Globus pallidus (tissue), 1 donor: ENCODE results near the gene CBLC.
"Not testable (repeated sequence)": the region's sequence is repeated elsewhere in the genome, so short reads cannot be mapped to it uniquely, and the experiment has no call there.

Experiments
- DNase-seq: peaks from one replicate; pipeline ENCODE4 v3.0.0-alpha.2; 2015; ENCODE audit warnings: low spot score

Gene CBLC

DNA sequence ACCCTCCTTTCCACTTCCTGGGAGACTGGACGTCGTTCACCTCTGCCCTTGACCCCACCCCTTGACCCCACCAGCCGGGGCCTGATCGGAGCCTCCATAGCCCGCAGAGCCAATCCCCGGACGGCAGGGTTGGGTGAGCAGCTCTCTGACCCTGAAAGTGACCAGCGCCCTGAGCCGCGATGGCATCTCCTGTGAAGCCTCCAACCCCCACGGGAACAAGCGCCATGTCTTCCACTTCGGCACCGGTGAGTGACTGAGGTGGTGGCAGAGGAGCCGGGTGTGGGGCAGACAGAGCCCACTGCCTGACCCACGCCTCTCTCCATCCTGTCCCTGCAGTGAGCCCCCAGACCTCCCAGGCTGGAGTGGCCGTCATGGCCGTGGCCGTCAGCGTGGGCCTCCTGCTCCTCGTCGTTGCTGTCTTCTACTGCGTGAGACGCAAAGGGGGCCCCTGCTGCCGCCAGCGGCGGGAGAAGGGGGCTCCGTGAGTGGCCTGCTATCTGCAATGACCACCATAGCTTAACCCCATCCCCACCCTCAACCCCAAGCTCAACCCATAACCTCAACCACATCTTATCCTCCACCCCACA, 41.6 kb downstream of the CBLC start:
- DNase-seq = no peak

- no peak for DNase-seq
Observed at GRCh38 chr19:44820648-44821609, 43.2 kb downstream of the CBLC start.

DNA sequence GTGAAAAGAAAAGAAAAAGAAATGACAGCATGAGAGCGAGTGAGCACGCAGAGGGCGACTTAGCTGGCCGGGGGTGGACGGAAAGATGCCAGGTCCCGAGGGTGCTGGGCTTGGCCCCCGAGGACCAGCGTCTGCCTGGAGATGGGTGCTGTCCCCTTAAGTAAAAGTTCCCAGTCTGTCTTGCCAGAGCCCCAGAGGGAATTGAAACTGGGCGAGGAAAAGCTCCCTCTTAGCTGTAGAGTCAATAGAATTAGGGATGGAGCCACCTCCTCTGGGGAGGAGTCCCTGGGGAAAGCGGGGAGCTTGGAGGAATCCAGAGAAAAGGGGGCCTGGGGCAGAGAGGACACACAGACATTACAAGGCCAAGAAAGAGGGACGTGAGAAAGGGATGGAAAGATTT, 44.5 kb downstream of the CBLC start:
- no peak for DNase-seq

GRCh38 chr19:44822670-44823372, 45.1 kb downstream of the CBLC start:
- no peak for DNase-seq

DNA sequence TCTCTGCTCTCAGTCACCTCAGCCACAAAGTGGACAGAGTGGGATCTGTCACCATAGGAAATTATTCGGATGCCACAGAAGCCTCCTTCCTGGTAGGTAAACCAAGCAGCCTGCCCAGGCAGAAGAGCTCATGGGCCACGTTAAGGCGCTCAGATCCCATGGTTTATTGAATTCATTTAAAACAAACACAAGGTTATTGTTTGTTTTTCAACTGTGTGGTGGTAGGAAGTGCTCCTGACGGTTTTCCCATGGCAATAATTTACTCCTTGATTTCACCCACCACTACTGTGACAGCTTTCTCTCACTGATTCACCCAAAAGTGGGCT, 45.6 kb downstream of the CBLC start:
- DNase-seq = no peak

DNA sequence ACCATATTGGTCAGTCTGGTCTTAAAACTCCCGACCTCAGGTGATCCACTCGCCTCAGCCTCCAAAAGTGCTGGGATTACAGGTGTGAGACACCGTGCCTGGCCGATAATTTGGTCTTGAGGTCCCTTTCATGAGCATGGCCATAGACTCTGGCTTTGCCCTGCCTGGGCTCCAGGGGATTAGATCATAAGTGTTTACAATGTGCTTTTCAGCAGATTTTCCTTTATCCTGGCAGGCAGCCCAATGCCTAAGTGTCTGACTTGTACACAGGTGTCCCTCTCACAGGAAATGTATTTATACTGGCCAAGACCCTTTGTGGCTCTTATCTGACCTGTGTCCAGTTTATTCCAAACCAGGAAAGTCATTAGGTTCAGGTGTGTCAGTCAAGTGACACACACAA, 47.1 kb downstream of the CBLC start:
- DNase-seq = no peak

DNA sequence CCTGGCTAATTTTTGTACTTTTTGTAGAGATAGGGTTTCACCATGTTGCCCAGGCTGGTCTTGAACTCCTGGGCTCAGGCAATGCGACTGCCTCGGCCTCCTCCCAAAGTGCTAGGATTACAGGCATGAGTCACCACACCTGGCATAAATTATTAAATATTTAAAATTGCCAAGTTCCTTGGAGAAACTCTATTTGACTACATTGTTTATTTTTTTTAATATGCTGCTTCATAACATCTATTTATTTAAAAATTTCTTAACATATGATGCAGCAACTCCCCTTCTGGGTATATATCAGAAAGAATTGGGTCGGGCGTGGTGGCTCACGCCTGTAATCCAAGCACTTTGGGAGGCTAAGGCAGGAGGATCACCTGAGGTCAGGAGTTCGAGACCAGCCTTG, 55.2 kb downstream of the CBLC start:
- not testable (repeated sequence) for DNase-seq

GRCh38 chr19:44834399-44834798, 56.7 kb downstream of the CBLC start:
- DNase-seq = not testable (repeated sequence)

DNA sequence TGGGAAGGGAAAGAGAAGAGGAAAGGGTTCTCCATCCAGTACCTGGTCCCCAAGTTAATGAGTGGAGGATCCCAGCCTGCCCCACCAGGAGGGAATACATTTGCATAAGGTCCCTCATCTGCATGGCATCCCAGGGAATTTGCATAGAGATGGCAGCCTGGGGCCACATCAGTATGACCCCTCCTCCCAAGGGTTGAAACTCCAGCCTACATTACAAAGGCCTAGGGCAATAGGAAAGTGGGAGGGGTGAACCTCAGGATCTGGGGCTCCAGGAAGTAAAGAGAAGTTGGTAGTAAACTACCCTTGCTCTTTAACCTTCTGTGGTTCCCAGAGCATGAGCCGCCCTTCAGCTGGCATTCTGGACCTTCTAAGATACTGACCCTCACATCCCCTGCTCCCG, 61.6 kb downstream of the CBLC start:
- DNase-seq = no peak

- DNase-seq = no peak
Observed at GRCh38 chr19:44840811-44841210, 63.1 kb downstream of the CBLC start.

GRCh38 chr19:44841231-44841630, 63.5 kb downstream of the CBLC start:
- no peak for DNase-seq

GRCh38 chr19:44845286-44845611, 67.6 kb downstream of the CBLC start:
- no peak for DNase-seq

DNA sequence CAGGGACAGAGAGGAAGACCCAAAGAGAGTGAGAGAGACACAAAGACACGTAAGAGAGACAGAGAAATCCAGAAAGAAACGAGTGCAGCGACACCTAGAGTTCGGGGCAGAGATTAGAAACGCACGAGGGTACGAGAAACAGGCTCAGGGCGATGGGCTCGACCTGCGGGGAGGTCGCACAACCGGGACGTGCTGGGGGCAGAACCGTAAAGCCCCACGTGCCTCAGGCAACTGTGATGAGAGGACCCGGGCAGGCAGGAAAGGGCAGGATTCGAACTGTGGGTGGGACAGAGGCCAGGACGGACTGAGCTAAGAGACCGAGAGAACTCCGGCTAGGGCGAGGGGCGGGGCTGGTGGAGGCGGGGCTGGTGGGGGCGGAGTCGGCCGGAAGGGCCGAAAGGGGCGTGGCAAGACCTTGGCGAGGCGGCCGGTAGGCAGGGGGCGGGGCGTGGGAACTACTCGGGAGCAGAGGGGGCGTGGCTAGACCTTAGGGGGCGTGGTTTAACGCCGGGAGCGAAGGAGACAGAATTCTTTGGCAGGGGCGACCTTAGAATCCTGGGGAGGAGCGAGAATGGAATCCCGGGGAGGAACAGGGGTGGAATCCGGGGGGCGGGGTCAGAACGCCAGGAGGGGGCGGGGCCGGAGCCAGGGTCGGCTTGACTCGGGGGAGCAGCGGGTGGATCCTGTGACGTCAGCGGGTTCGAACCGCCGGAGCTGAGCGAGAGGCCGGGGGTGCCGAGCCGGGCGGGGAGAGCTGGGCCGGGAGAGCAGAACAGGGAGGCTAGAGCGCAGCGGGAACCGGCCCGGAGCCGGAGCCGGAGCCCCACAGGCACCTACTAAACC, 68.1 kb downstream of the CBLC start, which contains the start of gene NECTIN2:
Gene NECTIN2 (plus strand): TSS at position 686 of the 843 bp plus-strand sequence. CDS start 229 bp downstream, outside the sequence.
- peak; percentile 76 for DNase-seq

DNA sequence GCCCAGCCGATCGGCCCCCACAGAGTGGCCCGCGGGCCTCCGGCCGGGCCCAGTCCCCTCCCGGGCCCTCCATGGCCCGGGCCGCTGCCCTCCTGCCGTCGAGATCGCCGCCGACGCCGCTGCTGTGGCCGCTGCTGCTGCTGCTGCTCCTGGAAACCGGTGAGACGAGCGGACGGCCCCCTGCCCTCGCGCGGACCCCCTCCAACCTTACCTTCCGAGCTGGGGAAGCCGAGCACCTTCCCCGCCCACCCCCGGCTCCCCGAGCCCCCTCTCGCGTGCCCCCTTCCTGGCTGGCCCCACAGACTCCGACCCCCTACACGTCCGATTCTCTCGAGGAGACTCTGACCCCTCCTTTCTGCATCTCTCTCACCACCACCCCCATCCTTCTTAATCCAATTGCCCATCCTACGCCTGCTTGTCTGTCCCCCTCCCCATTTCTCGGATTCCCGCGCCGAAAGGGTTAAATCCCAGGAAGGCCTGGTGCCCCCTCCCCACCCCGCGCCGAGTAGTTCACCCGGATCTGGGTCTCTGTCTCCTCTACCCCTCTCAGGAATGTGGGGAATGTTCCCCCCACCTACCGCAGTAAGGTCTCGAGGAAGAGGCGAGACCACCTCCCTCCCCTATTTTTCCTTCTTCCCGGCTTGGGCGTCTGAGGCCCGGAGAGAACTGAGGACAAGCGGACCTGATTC, 68.9 kb downstream of the CBLC start:
- DNase-seq = no peak

DNA sequence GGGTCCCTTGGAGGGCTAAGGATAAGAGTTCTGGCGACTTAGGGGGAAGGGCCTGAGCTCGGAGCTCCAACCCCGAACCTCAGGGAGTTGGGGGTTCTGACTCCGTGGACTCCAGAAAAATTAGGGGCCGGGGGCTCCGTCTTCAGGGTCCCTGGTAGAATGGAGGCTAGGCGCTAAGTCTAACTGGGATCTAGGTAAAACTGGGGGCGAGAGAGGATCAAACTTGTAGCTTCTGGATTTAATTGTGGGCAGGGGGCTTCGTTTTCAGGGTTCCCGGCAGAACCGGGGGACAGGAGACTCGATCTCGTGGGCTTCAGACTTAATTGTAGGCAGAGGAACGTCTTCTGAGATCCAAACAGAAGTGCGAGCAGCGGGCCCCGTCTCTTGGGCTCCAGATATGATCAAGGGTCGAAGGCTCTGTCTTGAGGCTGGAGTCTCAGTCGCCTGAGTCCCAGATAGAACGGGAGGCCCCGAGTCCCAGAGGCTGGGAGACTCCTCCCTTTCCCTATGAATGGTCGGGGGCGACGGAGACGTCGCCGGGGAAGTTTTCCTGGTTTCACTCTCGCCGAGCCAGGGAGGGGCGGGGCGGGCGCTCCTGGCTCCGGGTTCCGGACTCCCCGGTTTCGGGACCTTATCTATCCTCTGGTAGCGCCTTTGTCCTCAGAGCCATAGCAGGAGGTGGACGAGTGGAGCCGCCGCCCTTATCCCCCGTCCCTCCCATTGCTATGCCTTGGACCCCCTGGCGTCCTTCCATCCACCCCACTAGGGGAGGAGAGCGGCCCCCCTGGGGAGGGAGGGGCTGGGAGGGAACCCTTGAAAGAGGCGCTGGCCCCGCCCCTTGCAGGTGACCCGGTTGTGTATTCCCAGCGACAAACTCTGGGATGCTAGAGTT, 69.7 kb downstream of the CBLC start:
- peak; percentile 15 for DNase-seq

DNA sequence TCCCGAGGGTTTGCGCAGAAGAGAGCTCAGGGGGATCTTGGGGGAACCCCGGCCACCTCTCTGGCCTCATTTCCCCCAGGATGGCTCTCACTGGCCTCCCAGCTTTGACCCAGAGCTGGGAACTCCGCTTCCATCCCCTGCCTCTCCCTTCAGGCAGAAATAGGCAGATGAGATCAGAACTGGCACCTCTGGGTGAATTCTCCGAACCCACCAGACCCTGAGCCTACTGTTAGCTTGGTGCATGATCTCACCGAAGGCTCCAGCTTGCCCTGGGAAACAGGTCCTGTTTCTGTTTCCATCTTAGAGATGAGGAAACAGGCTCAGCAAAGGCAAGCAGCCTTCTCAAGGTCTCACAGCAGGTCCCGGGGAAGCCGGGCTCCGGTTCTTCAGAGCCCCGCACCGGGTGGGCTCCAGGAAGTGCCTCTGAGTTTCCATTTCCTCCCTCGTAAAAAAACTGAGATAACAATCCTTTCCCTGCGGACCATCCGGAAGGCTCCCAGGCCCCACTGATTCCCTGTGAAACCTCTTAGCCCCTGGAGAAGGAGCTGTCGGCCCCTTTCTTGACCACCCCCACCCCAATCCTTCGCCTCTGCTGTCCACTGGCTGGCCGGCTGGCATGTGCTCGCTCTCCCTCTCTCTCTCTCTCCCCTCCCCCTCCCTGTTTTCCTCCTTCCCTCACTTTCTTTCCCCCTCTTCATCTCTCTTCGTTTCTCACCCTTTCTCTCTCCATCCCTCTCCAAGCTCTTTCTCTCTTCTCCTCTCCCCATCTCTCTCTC, 70.5 kb downstream of the CBLC start:
- no peak for DNase-seq

DNA sequence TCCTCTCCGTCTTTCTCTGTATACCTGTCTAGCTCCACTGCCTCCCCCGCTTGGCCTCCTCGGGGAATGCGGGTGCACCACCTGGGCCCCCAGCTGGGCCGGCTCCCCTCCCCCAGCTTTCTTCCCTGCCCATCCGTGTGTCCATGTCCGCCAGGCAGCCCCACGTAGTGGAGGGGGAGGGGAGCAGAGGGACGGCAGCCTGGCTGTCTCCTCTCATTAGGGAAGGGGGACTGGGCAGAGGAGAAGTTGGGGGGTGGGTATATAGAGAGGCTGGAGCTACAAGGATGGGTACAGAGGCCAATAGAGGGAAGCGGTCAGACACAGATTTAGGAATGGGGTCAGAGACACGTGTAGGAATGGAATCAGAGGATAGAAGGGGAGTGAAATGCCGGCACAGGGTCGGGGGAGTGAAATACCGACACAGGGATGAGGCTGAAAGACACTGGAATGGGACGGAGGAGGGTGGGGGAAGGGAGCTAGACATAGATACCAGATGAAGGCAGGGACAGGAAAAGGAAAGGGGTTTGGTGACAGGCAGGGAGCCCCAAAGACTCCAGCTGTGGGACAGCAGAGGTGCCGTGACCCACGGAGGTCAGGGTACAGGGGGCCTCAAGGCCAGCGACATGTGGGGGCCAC, 71.2 kb downstream of the CBLC start:
- no peak for DNase-seq
